ENCODE data around the gene GPANK1. TPM values are rescaled to one million over a fixed set of nuclear protein-coding genes. Genes with fewer than 3 reads are reported as not detected.

GPANK1 gene
- total and polyA plus RNA-seq, 2 of the 4 experiments (the other 2 are of a cell fraction): 6.1 to 13.8 TPM

DNA sequence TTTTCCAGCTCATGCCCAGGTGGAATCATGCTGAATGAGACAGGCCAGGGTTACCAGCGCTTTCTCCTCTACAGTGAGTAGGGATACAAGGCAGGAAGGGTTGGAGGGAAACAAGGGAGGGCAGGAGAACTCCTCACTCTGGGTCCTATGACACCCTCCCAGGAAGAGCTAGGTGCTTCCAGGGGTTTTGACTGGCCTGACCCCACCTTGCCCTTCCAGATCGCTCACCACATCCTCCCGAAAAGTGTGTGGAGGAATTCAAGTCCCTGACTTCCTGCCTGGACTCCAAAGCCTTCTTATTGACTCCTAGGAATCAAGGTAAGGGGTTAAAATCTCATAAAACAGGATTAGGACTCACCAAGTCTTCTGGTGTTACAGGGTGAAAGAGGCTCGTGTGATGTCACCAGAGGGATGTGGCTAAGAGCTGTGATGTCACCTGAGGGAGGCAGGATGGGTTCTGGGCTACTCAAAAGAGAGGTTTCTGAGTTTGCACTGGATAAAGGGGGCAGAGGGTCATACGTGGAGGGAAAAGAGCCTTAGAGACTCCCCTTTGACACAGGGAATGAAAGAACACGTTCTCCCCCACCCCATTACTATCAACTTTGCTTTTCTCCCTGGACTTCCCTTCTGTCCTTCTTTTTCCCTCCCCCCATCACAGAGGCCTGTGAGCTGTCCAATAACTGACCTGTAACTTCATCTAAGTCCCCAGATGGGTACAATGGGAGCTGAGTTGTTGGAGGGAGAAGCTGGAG lies 7.2 kb downstream of the GPANK1 start:
- Histone ChIP-seq H3K56ac (ENCODE audit: extremely low read depth, insufficient read depth, low read length) (no peak overlapping the region), H3K9me1 (ENCODE audit: insufficient read depth, low read length) (peaks cover 17% of the 10 kb centered on the region; the same call in 1 of the 2 replicates), H3K79me1 (ENCODE audit: low read depth in 1 of 2, low read length in 2 of 2) (peaks cover 21 to 73% of the 10 kb centered on the region in 2 experiments; a peak in 3 of 4 replicates), H4K91ac (ENCODE audit: insufficient read depth, low read depth, low read length) (no peak overlapping the region), H4K8ac (ENCODE audit: low read depth in 2 of 2, low read length in 2 of 2) (no peak overlapping the region), H3K18ac (ENCODE audit: low read depth, low read length) (no peak overlapping the region), H2AK9ac (replicated peaks; ENCODE audit: low read depth, low read length, poor library complexity) (no peak overlapping the region), H3K27ac (ENCODE audit: insufficient read depth, low read length) (no peak overlapping the region), H3K4me2 (ENCODE audit: low read depth, low read length) (no peak overlapping the region), H3K27me3 (ENCODE audit: control insufficient read depth, insufficient read depth, low read length) (no peaks in the 10 kb centered on the region), H4K5ac (ENCODE audit: low read depth, low read length) (no peak overlapping the region), H2BK5ac (ENCODE audit: low read depth, low read length, poor library complexity, severe bottlenecking) (no peak overlapping the region), H2BK20ac (ENCODE audit: low read depth, low read length) (no peak overlapping the region), H3K4ac (ENCODE audit: low read depth, low read length) (no peak overlapping the region), H3K23ac (ENCODE audit: low read depth, low read length) (peak overlapping the region; percentile 63; the same call in 1 of the 2 replicates), H3K36me3 (ENCODE audit: control insufficient read depth, insufficient read depth, low read length) (peaks cover 15% of the 10 kb centered on the region), H4K20me1 (ENCODE audit: insufficient read depth, low read length) (peaks cover 17% of the 10 kb centered on the region), H2BK15ac (ENCODE audit: low read depth, low read length) (no peak overlapping the region), H2AK5ac (ENCODE audit: low read depth, low read length) (no peak overlapping the region), H3K9ac (ENCODE audit: low read depth, low read length) (no peak overlapping the region), H2AFZ (replicated peaks; ENCODE audit: low read length, poor library complexity) (no peak overlapping the region), H3K4me1 (ENCODE audit: control insufficient read depth, insufficient read depth, low read length) (peaks cover 14% of the 10 kb centered on the region), H2BK120ac (ENCODE audit: low read depth, low read length) (no peak overlapping the region), H3K14ac (replicated peaks; ENCODE audit: low read depth, low read length) (no peak overlapping the region), H3K9me3 (ENCODE audit: control insufficient read depth, insufficient read depth, low read length) (no peaks in the 10 kb centered on the region), H3K4me3 (ENCODE audit: insufficient read depth, low read depth, low read length) (no peak overlapping the region)
- dilution Hi-C loops (cut with HindIII; ENCODE audit: low sequenced_read_pairs, unreplicated experiment): no loop called here
- ChIA-PET CTCF (no interaction called here), POLR2A (ENCODE audit: unreplicated experiment) (no interaction called here)
- WGBS, 2 experiments (ENCODE audit: extremely low coverage in 2 of 2, insufficient read length in 1 of 2): no CpG with 5 or more reads among the region's 6 CpGs
- BruUV-seq (replicated peaks): no TSS peak
- ATAC-seq (ENCODE audit: low read depth): no peak
- intact Hi-C loops (cut with micrococcal nuclease): no loop called here
- TF ChIP-seq POLR2A (IDR thresholded peaks at IDR 0.05; ENCODE audit: low read depth, low read length) (no peak), MAZ (IDR thresholded peaks at IDR 0.05; ENCODE audit: borderline replicate concordance, low read depth, low read length) (no peak), BHLHE40 (IDR thresholded peaks at IDR 0.05; ENCODE audit: low read depth, low read length) (no peak), SMC3 (IDR thresholded peaks at IDR 0.05; ENCODE audit: low read depth, low read length) (no peak), CHD1 (IDR thresholded peaks at IDR 0.05; ENCODE audit: low read depth, low read length) (no peak), RCOR1 (IDR thresholded peaks at IDR 0.05; ENCODE audit: insufficient replicate concordance, low read length) (no peak), RAD21 (IDR thresholded peaks at IDR 0.05; ENCODE audit: low read length) (no peak), MXI1 (IDR thresholded peaks at IDR 0.05; ENCODE audit: borderline replicate concordance, low read depth, low read length) (no peak), CEBPB (IDR thresholded peaks at IDR 0.05; ENCODE audit: low read depth, low read length) (no peak), RFX5 (IDR thresholded peaks at IDR 0.05; ENCODE audit: low read depth, low read length) (no peak), MAFK (IDR thresholded peaks at IDR 0.05; ENCODE audit: low read depth, low read length) (no peak), NFE2L2 (IDR thresholded peaks at IDR 0.05; ENCODE audit: low read depth, low read length) (no peak), FOS (IDR thresholded peaks at IDR 0.05; ENCODE audit: low read depth, low read length) (no peak)
- TF ChIP-seq, protein P1, sequence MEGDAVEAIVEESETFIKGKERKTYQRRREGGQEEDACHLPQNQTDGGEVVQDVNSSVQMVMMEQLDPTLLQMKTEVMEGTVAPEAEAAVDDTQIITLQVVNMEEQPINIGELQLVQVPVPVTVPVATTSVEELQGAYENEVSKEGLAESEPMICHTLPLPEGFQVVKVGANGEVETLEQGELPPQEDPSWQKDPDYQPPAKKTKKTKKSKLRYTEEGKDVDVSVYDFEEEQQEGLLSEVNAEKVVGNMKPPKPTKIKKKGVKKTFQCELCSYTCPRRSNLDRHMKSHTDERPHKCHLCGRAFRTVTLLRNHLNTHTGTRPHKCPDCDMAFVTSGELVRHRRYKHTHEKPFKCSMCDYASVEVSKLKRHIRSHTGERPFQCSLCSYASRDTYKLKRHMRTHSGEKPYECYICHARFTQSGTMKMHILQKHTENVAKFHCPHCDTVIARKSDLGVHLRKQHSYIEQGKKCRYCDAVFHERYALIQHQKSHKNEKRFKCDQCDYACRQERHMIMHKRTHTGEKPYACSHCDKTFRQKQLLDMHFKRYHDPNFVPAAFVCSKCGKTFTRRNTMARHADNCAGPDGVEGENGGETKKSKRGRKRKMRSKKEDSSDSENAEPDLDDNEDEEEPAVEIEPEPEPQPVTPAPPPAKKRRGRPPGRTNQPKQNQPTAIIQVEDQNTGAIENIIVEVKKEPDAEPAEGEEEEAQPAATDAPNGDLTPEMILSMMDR (conservative IDR thresholded peaks at IDR 0.05; ENCODE audit: low read depth, low read length): no peak
- TF ChIP-seq, protein P2, sequence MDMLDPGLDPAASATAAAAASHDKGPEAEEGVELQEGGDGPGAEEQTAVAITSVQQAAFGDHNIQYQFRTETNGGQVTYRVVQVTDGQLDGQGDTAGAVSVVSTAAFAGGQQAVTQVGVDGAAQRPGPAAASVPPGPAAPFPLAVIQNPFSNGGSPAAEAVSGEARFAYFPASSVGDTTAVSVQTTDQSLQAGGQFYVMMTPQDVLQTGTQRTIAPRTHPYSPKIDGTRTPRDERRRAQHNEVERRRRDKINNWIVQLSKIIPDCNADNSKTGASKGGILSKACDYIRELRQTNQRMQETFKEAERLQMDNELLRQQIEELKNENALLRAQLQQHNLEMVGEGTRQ (IDR thresholded peaks at IDR 0.05; ENCODE audit: low read depth, low read length): no peak
- TF ChIP-seq, protein P3, sequence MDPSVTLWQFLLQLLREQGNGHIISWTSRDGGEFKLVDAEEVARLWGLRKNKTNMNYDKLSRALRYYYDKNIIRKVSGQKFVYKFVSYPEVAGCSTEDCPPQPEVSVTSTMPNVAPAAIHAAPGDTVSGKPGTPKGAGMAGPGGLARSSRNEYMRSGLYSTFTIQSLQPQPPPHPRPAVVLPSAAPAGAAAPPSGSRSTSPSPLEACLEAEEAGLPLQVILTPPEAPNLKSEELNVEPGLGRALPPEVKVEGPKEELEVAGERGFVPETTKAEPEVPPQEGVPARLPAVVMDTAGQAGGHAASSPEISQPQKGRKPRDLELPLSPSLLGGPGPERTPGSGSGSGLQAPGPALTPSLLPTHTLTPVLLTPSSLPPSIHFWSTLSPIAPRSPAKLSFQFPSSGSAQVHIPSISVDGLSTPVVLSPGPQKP (IDR thresholded peaks at IDR 0.05; ENCODE audit: borderline replicate concordance, low read depth, low read length): no peak
- in situ Hi-C loops (cut with MboI; ENCODE audit: low sequenced_read_pairs): no loop called here
- no peak for DNase-seq

Measured in IMR-90 (cell line).